Measurements from ENCODE around the gene SYNE2. TPM values are rescaled to one million over a fixed set of nuclear protein-coding genes. Genes with fewer than 3 reads are reported as not detected.

The SYNE2 gene
- total RNA-seq, 1 experiment from 2014 or later, result 25.9 TPM

- Histone ChIP-seq H2AFZ (ENCODE audit: low read length) (no peak overlapping the region), H3K4me3 (ENCODE audit: low read length) (no peak overlapping the region), H3K9me2 (replicated peaks; ENCODE audit: insufficient read depth, low read length) (no peaks in the 10 kb centered on the region), H3K9ac (ENCODE audit: low read length) (no peak overlapping the region), H3K4me1 (ENCODE audit: low read length) (no peaks in the 10 kb centered on the region), H3K27ac (ENCODE audit: low read length) (no peak overlapping the region), H3K9me3 (ENCODE audit: low read length) (no peaks in the 10 kb centered on the region), H3K36me3 (ENCODE audit: insufficient read depth, low read length) (no peaks in the 10 kb centered on the region), H3K79me2 (ENCODE audit: low read length) (no peaks in the 10 kb centered on the region), H3K27me3 (ENCODE audit: low read length) (no peaks in the 10 kb centered on the region), H3K4me2 (ENCODE audit: low read depth, low read length, poor library complexity, severe bottlenecking) (no peak overlapping the region), H4K20me1 (ENCODE audit: insufficient read depth, low read depth, low read length) (no peaks in the 10 kb centered on the region; the same call in 1 of the 2 replicates)
- no peak for DNase-seq
These were observed 26.0 kb downstream of the SYNE2 start for GRCh38 chr14:63878792-63879191.

GRCh38 chr14:63881926-63882325 is 29.1 kb downstream of the SYNE2 start:
- H3K36me3 ChIP-seq (ENCODE audit: insufficient read depth, low read length), result no peaks in the 10 kb centered on the region
- H3K4me1 ChIP-seq (ENCODE audit: low read length), result no peaks in the 10 kb centered on the region
- H3K79me2 ChIP-seq (ENCODE audit: low read length), result no peaks in the 10 kb centered on the region
- H3K9me3 ChIP-seq (ENCODE audit: low read length), result no peaks in the 10 kb centered on the region
- H3K4me2 ChIP-seq (ENCODE audit: low read depth, low read length, poor library complexity, severe bottlenecking), result no peak overlapping the region
- H4K20me1 ChIP-seq (ENCODE audit: insufficient read depth, low read depth, low read length), result peaks cover 5% of the 10 kb centered on the region
- no peaks in the 10 kb centered on the region for H3K27me3 ChIP-seq (ENCODE audit: low read length)
- no peak for DNase-seq
- H2AFZ ChIP-seq (ENCODE audit: low read length), result no peak overlapping the region
- H3K9ac ChIP-seq (ENCODE audit: low read length), result no peak overlapping the region
- no peak overlapping the region for H3K27ac ChIP-seq (ENCODE audit: low read length)
- H3K4me3 ChIP-seq (ENCODE audit: low read length), result no peak overlapping the region
- H3K9me2 ChIP-seq (replicated peaks; ENCODE audit: insufficient read depth, low read length), result no peaks in the 10 kb centered on the region

GRCh38 chr14:63887899-63888298 is 35.1 kb downstream of the SYNE2 start:
- no peak overlapping the region for H3K4me2 ChIP-seq (ENCODE audit: low read depth, low read length, poor library complexity, severe bottlenecking)
- no peaks in the 10 kb centered on the region for H3K36me3 ChIP-seq (ENCODE audit: insufficient read depth, low read length)
- H4K20me1 ChIP-seq (ENCODE audit: insufficient read depth, low read depth, low read length), result peaks cover 5% of the 10 kb centered on the region; the same call in 1 of the 2 replicates
- H3K27me3 ChIP-seq (ENCODE audit: low read length), result no peaks in the 10 kb centered on the region
- no peak overlapping the region for H3K9ac ChIP-seq (ENCODE audit: low read length)
- no peak overlapping the region for H2AFZ ChIP-seq (ENCODE audit: low read length)
- no peak overlapping the region for H3K27ac ChIP-seq (ENCODE audit: low read length)
- H3K79me2 ChIP-seq (ENCODE audit: low read length), result no peaks in the 10 kb centered on the region
- no peaks in the 10 kb centered on the region for H3K9me3 ChIP-seq (ENCODE audit: low read length)
- no peak for DNase-seq
- H3K9me2 ChIP-seq (replicated peaks; ENCODE audit: insufficient read depth, low read length), result no peaks in the 10 kb centered on the region
- no peak overlapping the region for H3K4me3 ChIP-seq (ENCODE audit: low read length)
- H3K4me1 ChIP-seq (ENCODE audit: low read length), result no peaks in the 10 kb centered on the region

- no peak overlapping the region for H3K4me2 ChIP-seq (ENCODE audit: low read depth, low read length, poor library complexity, severe bottlenecking)
These were observed 37.7 kb downstream of the SYNE2 start for GRCh38 chr14:63890553-63890952.

GRCh38 chr14:63891148-63891975 is 38.6 kb downstream of the SYNE2 start:
- Histone ChIP-seq H3K4me3 (ENCODE audit: low read length) (no peak overlapping the region), H3K4me1 (ENCODE audit: low read length) (no peaks in the 10 kb centered on the region), H4K20me1 (ENCODE audit: insufficient read depth, low read depth, low read length) (no peaks in the 10 kb centered on the region), H3K36me3 (ENCODE audit: insufficient read depth, low read length) (no peaks in the 10 kb centered on the region), H3K79me2 (ENCODE audit: low read length) (no peaks in the 10 kb centered on the region), H3K27me3 (ENCODE audit: low read length) (no peaks in the 10 kb centered on the region), H2AFZ (ENCODE audit: low read length) (no peak overlapping the region), H3K9ac (ENCODE audit: low read length) (no peak overlapping the region), H3K9me2 (replicated peaks; ENCODE audit: insufficient read depth, low read length) (no peaks in the 10 kb centered on the region), H3K9me3 (ENCODE audit: low read length) (no peaks in the 10 kb centered on the region), H3K27ac (ENCODE audit: low read length) (no peak overlapping the region), H3K4me2 (ENCODE audit: low read depth, low read length, poor library complexity, severe bottlenecking) (no peak overlapping the region)
- no peak for DNase-seq

More at GRCh38 chr14:63890553-63890952, 37.7 kb downstream of the SYNE2 start:
- Histone ChIP-seq H3K27me3 (ENCODE audit: low read length) (no peaks in the 10 kb centered on the region), H4K20me1 (ENCODE audit: insufficient read depth, low read depth, low read length) (peaks cover 5% of the 10 kb centered on the region; the same call in 1 of the 2 replicates), H3K36me3 (ENCODE audit: insufficient read depth, low read length) (no peaks in the 10 kb centered on the region), H3K9me3 (ENCODE audit: low read length) (no peaks in the 10 kb centered on the region), H3K79me2 (ENCODE audit: low read length) (no peaks in the 10 kb centered on the region), H3K27ac (ENCODE audit: low read length) (no peak overlapping the region), H3K4me3 (ENCODE audit: low read length) (no peak overlapping the region), H3K4me1 (ENCODE audit: low read length) (no peaks in the 10 kb centered on the region), H2AFZ (ENCODE audit: low read length) (no peak overlapping the region), H3K9me2 (replicated peaks; ENCODE audit: insufficient read depth, low read length) (no peaks in the 10 kb centered on the region), H3K9ac (ENCODE audit: low read length) (no peak overlapping the region)
- DNase-seq, result no peak

GRCh38 chr14:63892265-63892664 is 39.5 kb downstream of the SYNE2 start:
- no peaks in the 10 kb centered on the region for H3K9me3 ChIP-seq (ENCODE audit: low read length)
- no peak for DNase-seq
- H4K20me1 ChIP-seq (ENCODE audit: insufficient read depth, low read depth, low read length), result no peaks in the 10 kb centered on the region
- no peak overlapping the region for H3K9ac ChIP-seq (ENCODE audit: low read length)
- no peak overlapping the region for H3K4me2 ChIP-seq (ENCODE audit: low read depth, low read length, poor library complexity, severe bottlenecking)
- H3K4me1 ChIP-seq (ENCODE audit: low read length), result no peaks in the 10 kb centered on the region
- no peak overlapping the region for H3K4me3 ChIP-seq (ENCODE audit: low read length)
- H3K27ac ChIP-seq (ENCODE audit: low read length), result no peak overlapping the region
- H3K9me2 ChIP-seq (replicated peaks; ENCODE audit: insufficient read depth, low read length), result no peaks in the 10 kb centered on the region
- H3K79me2 ChIP-seq (ENCODE audit: low read length), result no peaks in the 10 kb centered on the region
- no peaks in the 10 kb centered on the region for H3K27me3 ChIP-seq (ENCODE audit: low read length)
- H3K36me3 ChIP-seq (ENCODE audit: insufficient read depth, low read length), result no peaks in the 10 kb centered on the region
- no peak overlapping the region for H2AFZ ChIP-seq (ENCODE audit: low read length)

GRCh38 chr14:63893701-63894458 is 41.1 kb downstream of the SYNE2 start:
- H3K27me3 ChIP-seq (ENCODE audit: low read length), result no peaks in the 10 kb centered on the region
- DNase-seq, result no peak

GRCh38 chr14:63895510-63895909 is 42.7 kb downstream of the SYNE2 start:
- Histone ChIP-seq H2AFZ (ENCODE audit: low read length) (no peak overlapping the region), H3K4me3 (ENCODE audit: low read length) (no peak overlapping the region), H3K9me2 (replicated peaks; ENCODE audit: insufficient read depth, low read length) (no peaks in the 10 kb centered on the region), H3K4me2 (ENCODE audit: low read depth, low read length, poor library complexity, severe bottlenecking) (no peak overlapping the region), H3K9me3 (ENCODE audit: low read length) (no peaks in the 10 kb centered on the region), H3K79me2 (ENCODE audit: low read length) (no peaks in the 10 kb centered on the region), H3K27me3 (ENCODE audit: low read length) (no peaks in the 10 kb centered on the region), H4K20me1 (ENCODE audit: insufficient read depth, low read depth, low read length) (no peaks in the 10 kb centered on the region), H3K36me3 (ENCODE audit: insufficient read depth, low read length) (no peaks in the 10 kb centered on the region), H3K27ac (ENCODE audit: low read length) (no peak overlapping the region), H3K9ac (ENCODE audit: low read length) (no peak overlapping the region), H3K4me1 (ENCODE audit: low read length) (no peaks in the 10 kb centered on the region)
- DNase-seq, result no peak

More at GRCh38 chr14:63893701-63894458, 41.1 kb downstream of the SYNE2 start:
- H4K20me1 ChIP-seq (ENCODE audit: insufficient read depth, low read depth, low read length), result no peaks in the 10 kb centered on the region
- no peak overlapping the region for H3K4me3 ChIP-seq (ENCODE audit: low read length)
- no peaks in the 10 kb centered on the region for H3K9me2 ChIP-seq (replicated peaks; ENCODE audit: insufficient read depth, low read length)
- no peaks in the 10 kb centered on the region for H3K9me3 ChIP-seq (ENCODE audit: low read length)
- no peak overlapping the region for H3K4me2 ChIP-seq (ENCODE audit: low read depth, low read length, poor library complexity, severe bottlenecking)
- H3K36me3 ChIP-seq (ENCODE audit: insufficient read depth, low read length), result no peaks in the 10 kb centered on the region
- H3K27ac ChIP-seq (ENCODE audit: low read length), result no peak overlapping the region
- no peaks in the 10 kb centered on the region for H3K4me1 ChIP-seq (ENCODE audit: low read length)
- H3K9ac ChIP-seq (ENCODE audit: low read length), result no peak overlapping the region
- H3K79me2 ChIP-seq (ENCODE audit: low read length), result no peaks in the 10 kb centered on the region
- H2AFZ ChIP-seq (ENCODE audit: low read length), result no peak overlapping the region
